ENCODE data around the gene GFPT1.
A peak's percentile ranks its signal among the peaks of the same experiment; 100 is the strongest.

GFPT1 gene

DNA sequence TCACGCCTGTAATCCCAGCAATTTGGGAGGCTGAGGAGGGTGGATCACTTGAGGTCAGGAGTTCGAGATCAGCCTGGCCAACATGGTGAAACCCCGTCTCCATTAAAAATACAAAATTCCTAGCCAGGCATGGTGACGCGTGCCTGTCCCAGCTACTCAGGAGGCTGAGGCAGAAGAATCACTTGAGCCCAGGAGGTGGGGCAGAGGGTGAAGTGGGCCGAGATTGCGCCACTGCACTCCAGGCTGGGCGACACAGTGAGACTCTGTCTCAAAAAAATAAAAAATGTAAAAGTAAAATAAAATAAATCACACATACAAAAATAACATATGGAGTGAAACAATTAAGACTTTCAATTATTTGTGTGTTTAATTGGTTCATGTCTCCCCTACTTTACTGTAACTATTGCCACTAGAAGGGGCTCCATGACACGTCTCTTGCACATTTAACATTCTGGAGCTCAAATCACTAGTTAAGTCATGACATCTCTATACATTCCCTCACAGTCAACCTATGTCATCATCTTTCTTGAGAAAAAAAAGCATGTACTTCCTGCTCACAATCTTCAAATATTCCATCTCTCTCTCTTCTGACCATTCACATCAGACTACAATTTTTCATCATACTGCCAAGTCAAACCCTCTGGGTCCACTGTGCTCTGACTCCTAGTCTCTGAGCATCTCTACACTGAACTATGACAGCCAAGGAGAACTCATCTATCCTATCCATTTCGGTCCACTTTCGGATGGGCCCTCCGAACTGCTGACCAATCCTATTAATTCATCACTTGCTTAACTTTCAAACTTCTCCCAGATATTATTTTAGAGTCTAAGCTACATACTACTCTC lies 6.7 kb downstream of the GFPT1 start:
- in situ Hi-C loops (cut with MboI; ENCODE audit: low pct_unique_long_range_greater_than_20kb, low sequenced_read_pairs, unreplicated experiment) = loop anchor here (25.0 kb wide), 1 partner anchor 332 kb away; no protein-coding TSS in a partner anchor
- no peak for DNase-seq (ENCODE audit: low spot score)
- TF ChIP-seq, protein P1, sequence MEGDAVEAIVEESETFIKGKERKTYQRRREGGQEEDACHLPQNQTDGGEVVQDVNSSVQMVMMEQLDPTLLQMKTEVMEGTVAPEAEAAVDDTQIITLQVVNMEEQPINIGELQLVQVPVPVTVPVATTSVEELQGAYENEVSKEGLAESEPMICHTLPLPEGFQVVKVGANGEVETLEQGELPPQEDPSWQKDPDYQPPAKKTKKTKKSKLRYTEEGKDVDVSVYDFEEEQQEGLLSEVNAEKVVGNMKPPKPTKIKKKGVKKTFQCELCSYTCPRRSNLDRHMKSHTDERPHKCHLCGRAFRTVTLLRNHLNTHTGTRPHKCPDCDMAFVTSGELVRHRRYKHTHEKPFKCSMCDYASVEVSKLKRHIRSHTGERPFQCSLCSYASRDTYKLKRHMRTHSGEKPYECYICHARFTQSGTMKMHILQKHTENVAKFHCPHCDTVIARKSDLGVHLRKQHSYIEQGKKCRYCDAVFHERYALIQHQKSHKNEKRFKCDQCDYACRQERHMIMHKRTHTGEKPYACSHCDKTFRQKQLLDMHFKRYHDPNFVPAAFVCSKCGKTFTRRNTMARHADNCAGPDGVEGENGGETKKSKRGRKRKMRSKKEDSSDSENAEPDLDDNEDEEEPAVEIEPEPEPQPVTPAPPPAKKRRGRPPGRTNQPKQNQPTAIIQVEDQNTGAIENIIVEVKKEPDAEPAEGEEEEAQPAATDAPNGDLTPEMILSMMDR (IDR thresholded peaks at IDR 0.05; ENCODE audit: extremely low read depth, insufficient read depth, missing control alignments) = no peak

DNA sequence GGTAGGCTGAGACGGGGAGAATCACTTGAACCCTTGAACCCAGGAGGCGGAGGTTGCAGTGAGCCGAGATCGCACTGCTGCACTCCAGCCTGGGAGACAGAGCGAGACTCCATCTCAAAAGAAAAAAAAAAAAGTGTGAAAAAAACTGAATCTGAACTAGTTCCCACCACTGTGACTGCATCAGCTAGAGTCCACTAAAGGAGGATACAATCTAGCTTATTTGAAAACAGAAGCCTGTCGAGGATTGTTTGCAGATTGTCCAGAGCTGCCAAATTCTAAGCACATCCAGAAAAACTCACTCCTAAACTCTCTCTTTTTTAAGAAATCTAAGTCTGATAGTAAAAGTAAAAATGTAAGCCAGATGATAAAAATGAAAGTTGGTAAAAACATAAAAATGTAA lies 10.6 kb downstream of the GFPT1 start:
- no peak for DNase-seq (ENCODE audit: low spot score)
- in situ Hi-C loops (cut with MboI; ENCODE audit: low pct_unique_long_range_greater_than_20kb, low sequenced_read_pairs, unreplicated experiment) = loop anchor here (25.0 kb wide), 1 partner anchor 336 kb away; no protein-coding TSS in a partner anchor
- TF ChIP-seq, protein P1 (IDR thresholded peaks at IDR 0.05; ENCODE audit: extremely low read depth, insufficient read depth, missing control alignments) = no peak

GRCh38 chr2:69375494-69376353 lies 11.3 kb downstream of the GFPT1 start:
- peak; percentile 33 for DNase-seq (ENCODE audit: low spot score)
- in situ Hi-C loops (cut with MboI; ENCODE audit: low pct_unique_long_range_greater_than_20kb, low sequenced_read_pairs, unreplicated experiment) = loop anchor here (25.0 kb wide), 1 partner anchor 337 kb away; no protein-coding TSS in a partner anchor
- TF ChIP-seq, protein P1 (IDR thresholded peaks at IDR 0.05; ENCODE audit: extremely low read depth, insufficient read depth, missing control alignments) = peak; percentile 44

DNA sequence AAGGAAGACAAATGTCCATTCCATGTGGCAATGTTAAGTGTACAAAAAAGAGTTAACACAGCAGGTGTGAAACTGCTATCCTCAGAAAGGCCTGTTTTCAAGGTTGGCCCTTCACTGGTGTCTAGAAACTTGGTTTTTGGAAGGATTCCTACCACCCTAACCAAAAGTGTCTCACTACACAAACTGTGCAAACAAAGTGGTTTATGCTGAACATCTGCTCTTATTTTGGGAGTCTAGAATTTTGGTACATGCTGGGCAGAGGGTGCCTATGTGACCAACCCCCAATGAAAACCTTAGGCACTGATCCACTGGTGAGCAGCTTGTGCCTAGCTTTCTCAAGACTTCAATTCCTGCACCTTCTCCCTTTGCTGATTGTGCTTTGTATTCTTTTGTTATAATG lies 14.3 kb downstream of the GFPT1 start:
- in situ Hi-C loops (cut with MboI; ENCODE audit: low pct_unique_long_range_greater_than_20kb, low sequenced_read_pairs, unreplicated experiment) = no loop called here
- no peak for DNase-seq (ENCODE audit: low spot score)
- TF ChIP-seq, protein P1 (IDR thresholded peaks at IDR 0.05; ENCODE audit: extremely low read depth, insufficient read depth, missing control alignments) = no peak

DNA sequence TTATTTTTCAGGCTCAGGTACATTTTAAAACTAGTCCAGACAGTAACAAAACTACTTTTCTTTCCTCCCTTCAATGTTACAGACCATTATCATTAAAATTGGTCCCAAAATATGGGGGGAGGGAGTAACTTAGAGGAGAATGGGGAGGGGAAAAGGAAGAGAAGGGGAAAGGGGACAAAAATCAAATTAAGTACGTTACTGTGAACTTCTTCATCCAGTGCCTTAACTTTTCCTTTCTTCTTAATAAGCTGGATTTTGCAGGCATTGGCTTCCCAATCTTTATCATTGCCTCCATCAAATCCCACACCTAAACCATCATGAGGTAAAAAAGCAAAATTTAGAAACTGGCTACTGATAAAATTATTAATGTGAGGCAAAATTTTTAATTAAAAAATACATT lies 17.2 kb downstream of the GFPT1 start:
- in situ Hi-C loops (cut with MboI; ENCODE audit: low pct_unique_long_range_greater_than_20kb, low sequenced_read_pairs, unreplicated experiment) = no loop called here
- TF ChIP-seq, protein P1 (IDR thresholded peaks at IDR 0.05; ENCODE audit: extremely low read depth, insufficient read depth, missing control alignments) = no peak
- DNase-seq (ENCODE audit: low spot score) = no peak

DNA sequence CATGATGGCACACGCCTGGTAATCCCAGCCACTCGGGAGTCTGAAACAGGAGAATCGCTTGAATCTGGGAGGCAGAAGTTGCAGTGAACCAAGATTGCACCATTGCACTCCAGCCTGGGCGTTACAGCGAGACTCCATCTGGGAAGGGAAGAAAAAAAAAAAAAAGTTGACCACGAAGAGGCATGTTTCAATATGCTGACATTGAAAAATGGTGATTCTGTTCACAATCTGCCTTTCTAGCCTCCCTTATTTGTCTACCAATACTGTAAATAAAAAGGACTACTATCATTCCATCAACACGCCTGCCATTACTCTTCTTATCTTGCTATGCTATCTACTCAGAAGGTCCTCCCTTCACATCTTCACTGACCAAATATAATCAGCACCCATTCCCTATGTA lies 18.4 kb downstream of the GFPT1 start:
- TF ChIP-seq, protein P1 (IDR thresholded peaks at IDR 0.05; ENCODE audit: extremely low read depth, insufficient read depth, missing control alignments) = no peak
- no peak for DNase-seq (ENCODE audit: low spot score)
- in situ Hi-C loops (cut with MboI; ENCODE audit: low pct_unique_long_range_greater_than_20kb, low sequenced_read_pairs, unreplicated experiment) = no loop called here
